Medulla oblongata (tissue), 1 donor: ENCODE data around the gene TTLL10.
"Not testable (repeated sequence)": the region's sequence is repeated elsewhere in the genome, so short reads cannot be mapped to it uniquely, and the experiment has no call there.

ENCODE experiments used
- DNase-seq: peaks from one replicate; pipeline ENCODE4 v3.0.0-alpha.2; 2015; ENCODE audit errors: extremely low spot score

Gene TTLL10

DNA sequence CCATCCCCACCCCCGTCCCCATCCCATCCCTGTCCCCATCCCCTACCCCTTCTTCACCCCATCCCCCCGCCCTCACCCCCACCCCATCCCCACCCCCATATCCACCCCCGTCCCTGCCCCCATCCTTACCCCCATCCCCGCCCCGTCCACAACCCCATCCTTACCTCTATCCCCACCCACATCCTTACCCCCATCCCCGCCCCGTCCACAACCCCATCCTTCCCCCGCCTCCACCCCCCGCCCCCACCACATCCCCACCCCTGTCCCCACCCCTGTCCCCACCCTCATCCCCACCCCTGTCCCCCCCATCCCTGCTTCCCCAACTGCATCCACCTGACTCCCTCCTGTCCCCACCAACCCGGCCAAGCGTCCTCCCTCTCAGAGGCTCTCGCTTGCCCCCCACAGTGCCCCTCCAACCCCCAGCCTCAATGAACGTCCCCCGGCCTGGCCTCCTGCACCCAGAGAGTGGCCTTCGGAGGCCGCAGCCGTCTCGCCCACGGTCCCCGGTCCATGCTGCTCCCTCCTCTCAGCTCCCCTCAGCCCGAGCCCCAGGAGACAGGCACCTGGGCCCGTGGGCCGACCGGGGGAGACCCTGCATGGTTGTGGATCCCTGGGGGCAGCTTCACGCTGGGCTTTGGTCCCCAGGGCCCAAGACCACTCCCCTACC is 32.3 kb upstream of the TTLL10 start:
- no peak for DNase-seq

- DNase-seq, result no peak
Observed at GRCh38 chr1:1141911-1142250, 31.8 kb upstream of the TTLL10 start.

- not testable (repeated sequence) for DNase-seq
Observed at GRCh38 chr1:1142352-1142751, 31.3 kb upstream of the TTLL10 start.

DNA sequence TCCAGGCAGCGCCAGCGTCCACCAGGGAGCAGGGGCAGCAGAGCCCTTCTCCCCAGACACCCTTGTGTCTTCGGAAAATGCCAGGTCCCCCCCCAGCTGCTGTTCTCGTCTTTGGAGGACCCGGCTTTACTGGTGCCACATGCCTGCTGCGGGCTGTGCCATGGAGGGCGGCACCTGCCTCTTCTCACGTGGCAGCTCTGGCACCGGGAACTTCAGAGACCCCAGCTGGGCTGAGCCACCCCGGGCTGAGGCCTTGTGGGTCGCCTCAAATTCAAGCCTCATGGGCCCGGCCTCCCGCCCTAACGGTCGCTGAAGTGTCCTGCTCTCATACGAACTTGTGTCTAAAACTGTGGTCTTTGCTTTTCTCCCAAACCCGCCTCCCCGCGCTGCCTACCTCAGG is 30.8 kb upstream of the TTLL10 start:
- DNase-seq, result no peak

GRCh38 chr1:1143636-1144035 is 30.0 kb upstream of the TTLL10 start:
- DNase-seq, result no peak

DNA sequence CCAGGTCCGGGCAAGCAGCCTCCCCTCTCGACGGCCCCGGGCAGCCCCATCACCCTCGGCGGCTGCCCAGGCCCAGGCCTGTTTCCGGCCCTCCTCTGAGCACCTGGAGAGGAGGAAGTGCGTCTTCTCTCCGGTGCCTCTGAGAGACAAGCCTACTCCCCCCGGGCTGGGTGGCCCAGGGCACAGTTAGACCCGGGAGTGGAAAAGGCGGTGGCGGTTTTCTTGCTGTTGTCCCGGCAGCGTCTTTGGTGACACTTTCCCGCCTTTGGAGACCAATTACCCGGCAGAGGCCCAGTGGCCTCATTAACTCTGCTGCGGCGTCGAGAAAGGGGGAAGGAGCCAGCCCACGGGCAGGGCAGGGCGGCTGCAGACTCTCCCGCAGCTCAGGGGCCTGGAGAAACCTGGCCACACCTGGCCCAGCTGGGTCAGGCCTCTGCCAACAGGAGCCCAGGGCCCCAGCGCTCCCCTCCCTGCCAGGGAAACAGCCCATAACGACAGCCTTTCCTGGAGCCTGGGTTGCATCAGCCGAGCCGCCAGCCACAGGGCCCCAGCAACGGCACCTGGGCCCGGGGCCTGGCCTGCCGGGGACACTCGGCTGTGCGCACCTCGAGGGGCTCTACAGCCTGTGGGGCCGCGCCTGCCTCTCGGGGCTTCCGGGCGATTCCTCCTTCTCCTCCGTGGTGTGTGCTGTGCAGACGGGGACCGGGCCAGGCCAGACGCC is 29.4 kb upstream of the TTLL10 start:
- no peak for DNase-seq

- no peak for DNase-seq
Observed at GRCh38 chr1:1144843-1145546, 28.7 kb upstream of the TTLL10 start.

GRCh38 chr1:1145547-1145914 is 28.1 kb upstream of the TTLL10 start:
- no peak for DNase-seq

- no peak for DNase-seq
Observed at GRCh38 chr1:1146026-1146425, 27.7 kb upstream of the TTLL10 start.

DNA sequence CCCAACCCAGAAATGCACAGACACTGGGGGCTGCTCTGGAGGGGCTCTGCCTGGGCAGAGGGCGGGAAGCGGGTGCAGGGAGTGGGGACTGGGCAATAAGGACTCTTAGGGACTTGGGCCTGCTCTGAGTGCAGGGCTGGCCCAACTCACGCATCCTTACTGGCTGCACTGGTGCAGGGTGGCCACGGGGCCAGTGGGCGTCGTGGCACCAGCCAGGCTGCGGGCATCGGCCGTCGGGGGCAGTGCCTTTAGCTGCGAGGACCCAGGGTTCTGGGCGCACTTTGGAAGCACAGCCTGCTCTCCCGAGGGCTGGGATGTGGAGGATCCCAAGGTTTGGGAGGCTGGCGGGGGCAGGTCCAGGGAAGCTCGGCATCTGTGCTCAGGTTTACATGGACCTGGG is 27.1 kb upstream of the TTLL10 start:
- DNase-seq, result no peak

DNA sequence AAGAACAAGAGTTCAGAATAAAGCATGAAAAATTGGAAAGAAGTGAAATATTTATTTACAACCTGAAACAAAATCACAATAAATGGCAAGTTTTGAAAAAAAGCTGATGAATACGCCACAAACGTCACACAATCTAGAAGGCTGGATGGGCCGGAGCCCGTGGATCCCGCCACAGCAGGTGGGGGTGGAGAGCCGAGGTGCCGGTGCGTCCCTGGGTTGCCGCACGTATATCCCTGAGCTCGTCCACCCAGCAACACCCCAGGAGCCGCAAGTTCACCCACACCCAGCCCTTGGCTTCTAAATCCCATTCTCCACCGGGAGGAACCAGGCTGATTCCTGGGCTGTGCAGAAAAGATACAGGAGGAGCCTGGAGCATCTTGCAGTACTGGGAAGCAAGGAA is 25.6 kb upstream of the TTLL10 start:
- no peak for DNase-seq

GRCh38 chr1:1148569-1148968 is 25.1 kb upstream of the TTLL10 start:
- no peak for DNase-seq

- DNase-seq, result no peak
Observed at GRCh38 chr1:1149416-1149815, 24.3 kb upstream of the TTLL10 start.

DNA sequence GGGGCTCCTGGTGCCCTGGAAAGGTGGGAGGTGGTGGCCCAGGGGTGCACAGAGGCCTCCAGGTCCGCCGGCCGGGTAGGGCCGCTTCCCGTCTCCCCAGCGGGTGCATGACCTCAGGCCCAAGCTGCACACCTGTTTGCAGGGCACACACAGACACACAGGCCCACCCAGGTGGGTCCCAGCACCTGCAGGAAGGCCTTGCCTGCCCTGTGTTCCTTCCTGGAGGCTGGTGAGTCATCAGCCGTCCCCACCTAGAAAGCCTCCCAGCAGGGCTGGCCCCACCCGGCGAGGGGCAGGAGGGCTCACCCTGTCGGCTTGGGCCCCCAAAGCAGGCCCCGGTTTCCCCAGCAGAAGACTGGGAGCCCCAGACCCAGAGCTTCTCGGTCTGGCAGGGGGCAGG is 23.6 kb upstream of the TTLL10 start:
- no peak for DNase-seq

- DNase-seq, result no peak
Observed at GRCh38 chr1:1151306-1151705, 22.4 kb upstream of the TTLL10 start.

GRCh38 chr1:1152431-1152830 is 21.2 kb upstream of the TTLL10 start:
- not testable (repeated sequence) for DNase-seq

GRCh38 chr1:1153215-1153614 is 20.5 kb upstream of the TTLL10 start:
- not testable (repeated sequence) for DNase-seq

GRCh38 chr1:1153874-1154273 is 19.8 kb upstream of the TTLL10 start:
- DNase-seq, result no peak

DNA sequence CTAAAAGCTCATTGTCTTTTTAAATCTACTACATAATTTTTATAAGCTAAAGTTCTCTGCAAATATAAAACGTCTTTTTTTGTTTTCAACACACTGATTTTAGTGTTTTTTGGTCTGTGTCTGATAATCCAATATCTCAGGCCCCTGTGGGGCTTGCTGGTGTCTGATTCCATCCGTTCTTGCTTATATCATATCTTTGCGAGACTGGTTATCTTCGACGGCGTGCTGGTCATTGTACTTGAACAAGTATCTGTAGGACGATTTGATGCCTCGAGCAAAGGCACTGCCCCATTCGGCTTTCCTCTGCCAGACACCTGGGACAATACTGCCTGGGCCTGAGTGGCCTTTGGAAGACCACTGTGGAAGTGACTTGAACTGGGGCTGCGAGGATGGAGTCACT is 18.4 kb upstream of the TTLL10 start:
- no peak for DNase-seq

- no peak for DNase-seq
Observed at GRCh38 chr1:1156140-1157032, 17.3 kb upstream of the TTLL10 start.

DNA sequence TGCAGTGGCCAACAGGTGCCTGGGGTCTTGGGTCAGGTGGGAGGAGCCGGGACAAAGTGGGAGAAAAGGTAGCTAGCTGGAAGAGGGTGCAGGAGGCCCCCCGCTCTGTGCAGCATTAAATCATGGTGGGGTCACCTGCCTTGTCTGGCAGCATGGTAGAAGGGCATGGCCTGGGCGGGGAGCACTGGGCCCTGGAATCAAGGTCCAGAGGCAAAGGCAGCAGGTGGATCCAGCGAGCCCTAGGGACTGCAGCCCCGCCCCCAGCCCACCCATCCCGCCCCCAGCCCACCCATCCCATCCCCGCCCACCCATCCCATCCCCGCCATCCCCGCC is 16.7 kb upstream of the TTLL10 start:
- no peak for DNase-seq

DNA sequence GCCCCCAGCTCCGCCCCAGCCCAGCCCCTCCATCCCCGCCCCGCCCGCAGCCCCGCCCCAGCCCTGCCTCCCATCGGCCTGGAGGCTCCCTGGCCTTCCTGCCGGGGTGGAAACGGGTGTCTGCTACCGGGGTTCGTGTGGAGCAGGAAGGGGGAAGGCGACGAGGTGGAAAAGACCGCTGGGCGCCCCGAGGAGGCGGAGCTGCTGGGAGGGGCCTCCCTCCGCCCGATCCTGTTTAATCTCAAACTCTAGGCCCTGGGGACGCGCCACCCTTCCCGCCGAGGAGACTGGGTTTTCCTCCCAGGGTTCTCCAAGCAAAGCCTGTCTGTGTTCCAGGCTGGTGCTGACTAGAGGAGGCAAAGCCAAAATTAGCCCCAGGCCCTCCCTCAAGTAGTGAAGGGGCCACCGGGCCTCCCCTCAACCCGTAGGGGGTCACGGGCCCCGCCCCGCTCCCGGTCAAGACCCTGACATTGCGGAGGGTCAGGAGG is 16.2 kb upstream of the TTLL10 start:
- peak; percentile 74 for DNase-seq
